H9 (cell line): Measurements from ENCODE around the gene ELAVL1. TPM values are rescaled to one million over a fixed set of nuclear protein-coding genes. Genes with fewer than 3 reads are reported as not detected.
A peak's percentile ranks its signal among the peaks of the same experiment; 100 is the strongest.

Source experiments
- DNase-seq: peaks from one replicate; pipeline ENCODE4 v3.0.0-alpha.2; 2017
- H2AFZ ChIP-seq: one replicate; pipeline ENCODE4 v1.6.1; 2013; ENCODE audit warnings: mild to moderate bottlenecking, low read length, control low read depth, moderate library complexity
- H2AK5ac ChIP-seq: 2 replicates; pipeline ENCODE4 v1.6.1; 2013; ENCODE audit warnings: low read length, control low read depth, mixed read lengths; ENCODE audit not compliant: insufficient read length
- H2BK120ac ChIP-seq: one replicate; pipeline ENCODE4 v1.6.1; 2013; ENCODE audit warnings: low read depth, mild to moderate bottlenecking, low read length, control low read depth, inconsistent platforms; ENCODE audit not compliant: poor library complexity, severe bottlenecking
- H2BK12ac ChIP-seq: 2 replicates; pipeline ENCODE4 v1.6.1; 2013; ENCODE audit warnings: low read length, control low read depth, mixed read lengths, low read depth; ENCODE audit not compliant: insufficient read length
- H2BK15ac ChIP-seq: 2 replicates; pipeline ENCODE4 v1.6.1; 2013; ENCODE audit warnings: low read depth, low read length, control low read depth
- H2BK20ac ChIP-seq: one replicate; pipeline ENCODE4 v1.6.1; 2013; ENCODE audit warnings: low read depth, mild to moderate bottlenecking, low read length, control low read depth, inconsistent platforms; ENCODE audit not compliant: poor library complexity, severe bottlenecking
- H2BK5ac ChIP-seq: 2 replicates; pipeline ENCODE4 v1.6.1; 2013; ENCODE audit warnings: low read length, control low read depth, mixed read lengths; ENCODE audit not compliant: insufficient read length
- H3K14ac ChIP-seq: 2 replicates; pipeline ENCODE4 v1.6.1; 2013; ENCODE audit warnings: low read length, control low read depth; ENCODE audit not compliant: insufficient read depth
- H3K18ac ChIP-seq: 2 replicates; pipeline ENCODE4 v1.6.1; 2013; ENCODE audit warnings: low read depth, mild to moderate bottlenecking, mixed read lengths, low read length, control low read depth; ENCODE audit not compliant: insufficient read length
- H3K23ac ChIP-seq: 2 replicates; pipeline ENCODE4 v1.6.1; 2013; ENCODE audit warnings: low read length, control low read depth, mixed read lengths, low read depth; ENCODE audit not compliant: insufficient read length
- H3K23me2 ChIP-seq: 2 replicates; pipeline ENCODE4 v1.6.1; 2013; ENCODE audit warnings: low read depth, mild to moderate bottlenecking, mixed read lengths, low read length, control low read depth; ENCODE audit not compliant: insufficient read length, poor library complexity, severe bottlenecking
- H3K27ac ChIP-seq: 2 replicates; pipeline ENCODE4 v1.5.1; 2013; ENCODE audit warnings: low read length, control low read depth, mixed read lengths, low read depth; ENCODE audit not compliant: insufficient read length
- H3K27me3 ChIP-seq: 2 replicates; pipeline ENCODE4 v1.6.1; 2013; ENCODE audit warnings: low read length, control low read depth, inconsistent platforms; ENCODE audit not compliant: insufficient read depth
- H3K4ac ChIP-seq: 2 replicates; pipeline ENCODE4 v1.6.1; 2013; ENCODE audit warnings: low read depth, mild to moderate bottlenecking, control low read depth, inconsistent platforms, low read length, moderate library complexity
- H3K4me1 ChIP-seq: 2 replicates; pipeline ENCODE4 v1.6.1; 2013; ENCODE audit warnings: low read length, control low read depth, inconsistent platforms; ENCODE audit not compliant: insufficient read depth
- H3K4me2 ChIP-seq: 2 replicates; pipeline ENCODE4 v1.6.1; 2013; ENCODE audit warnings: low read length, control low read depth, mixed read lengths; ENCODE audit not compliant: insufficient read length, insufficient read depth
- H3K56ac ChIP-seq: 2 replicates; pipeline ENCODE4 v1.6.1; 2013; ENCODE audit warnings: low read depth, mild to moderate bottlenecking, mixed read lengths, low read length, control low read depth; ENCODE audit not compliant: insufficient read length
- H3K79me1 ChIP-seq: 2 replicates; pipeline ENCODE4 v1.6.1; 2013; ENCODE audit warnings: low read depth, mild to moderate bottlenecking, moderate library complexity, low read length, control low read depth, inconsistent platforms; ENCODE audit not compliant: insufficient read depth, poor library complexity, severe bottlenecking
- H3K79me2 ChIP-seq: 2 replicates; pipeline ENCODE4 v1.6.1; 2013; ENCODE audit warnings: low read length, control low read depth, inconsistent platforms; ENCODE audit not compliant: insufficient read depth
- H3K9ac ChIP-seq: 2 replicates; pipeline ENCODE4 v1.6.1; 2013; ENCODE audit warnings: low read length, control low read depth, mixed read lengths; ENCODE audit not compliant: insufficient read length; ENCODE audit errors: extremely low read depth
- H3K9me3 ChIP-seq: one replicate; pipeline ENCODE4 v1.6.1; 2013; ENCODE audit warnings: low read depth, low read length, inconsistent platforms; ENCODE audit not compliant: control insufficient read depth
- H3T11ph ChIP-seq: one replicate; pipeline ENCODE4 v1.6.1; 2013; ENCODE audit warnings: mild to moderate bottlenecking, low read length, control low read depth, inconsistent platforms
- H4K20me1 ChIP-seq: one replicate; pipeline ENCODE4 v1.6.1; 2013; ENCODE audit not compliant: control insufficient read depth, insufficient read length, insufficient read depth
- H4K5ac ChIP-seq: 2 replicates; pipeline ENCODE4 v1.6.1; 2013; ENCODE audit warnings: low read depth, mild to moderate bottlenecking, mixed read lengths, low read length, control low read depth; ENCODE audit not compliant: insufficient read length
- H4K8ac ChIP-seq: replicated peaks from 2 replicates; pipeline ENCODE4 v1.6.1; 2013; ENCODE audit warnings: low read length, control low read depth, mixed read lengths, low read depth; ENCODE audit not compliant: insufficient read length
- H4K91ac ChIP-seq: 2 replicates; pipeline ENCODE4 v1.6.1; 2013; ENCODE audit warnings: low read depth, mild to moderate bottlenecking, moderate library complexity, mixed read lengths, low read length, control low read depth; ENCODE audit not compliant: insufficient read length
- H3K27ac Mint-ChIP-seq, 3 experiments: 2 replicates in 2 of 3; 3 replicates in 1 of 3; pipeline ENCODE4 v1.8.0; 2020 to 2021; ENCODE audit warnings: mixed read lengths in 3 of 3, mild to moderate bottlenecking in 1 of 3, moderate library complexity in 1 of 3
- H3K27me3 Mint-ChIP-seq: 2 replicates; pipeline ENCODE4 v1.8.0; 2021; ENCODE audit warnings: low read depth, mild to moderate bottlenecking, moderate library complexity, mixed read lengths
- H3K36me3 Mint-ChIP-seq, 3 experiments: 2 replicates in 2 of 3; 3 replicates in 1 of 3; pipeline ENCODE4 v1.8.0; 2020 to 2021; ENCODE audit warnings: low read depth in 3 of 3, mixed read lengths in 3 of 3; ENCODE audit not compliant: insufficient read depth in 1 of 3
- H3K4me1 Mint-ChIP-seq, 2 experiments: 2 replicates each; pipeline ENCODE4 v1.8.0; 2020; ENCODE audit warnings: mixed read lengths in 2 of 2
- H3K4me3 Mint-ChIP-seq, 2 experiments: 2 replicates in 1 of 2; 3 replicates in 1 of 2; pipeline ENCODE4 v1.8.0; 2020 to 2021; ENCODE audit warnings: mild to moderate bottlenecking in 2 of 2, mixed read lengths in 2 of 2, moderate library complexity in 1 of 2
- H3K9me3 Mint-ChIP-seq, 2 experiments: 2 replicates in 1 of 2; 3 replicates in 1 of 2; pipeline ENCODE4 v1.8.0; 2020; ENCODE audit warnings: mild to moderate bottlenecking in 2 of 2, mixed read lengths in 2 of 2, moderate library complexity in 1 of 2
- CTCF ChIP-seq: fragments of 200-600 bp; sonication (generic); conservative IDR thresholded peaks from 3 replicates; pipeline ENCODE4 v1.8.0; 2021; ENCODE audit warnings: antibody characterized with exemption, mild to moderate bottlenecking
- WGBS: extraction: QIAGEN DNeasy Blood & Tissue Kit; methylation state at CpG from one replicate; pipeline ENCODE4 v1.1.7; 2013; ENCODE audit warnings: missing lambda C conversion rate, low lambda C conversion rate, mixed read lengths; ENCODE audit not compliant: insufficient read length; ENCODE audit errors: extremely low coverage; 5-methylcytosine and 5-hydroxymethylcytosine counted together
- total RNA-seq: library from RNA; stranded (reverse); gene quantifications from 2 replicates; pipeline ENCODE4 v1.2.1, GENCODE V29; 2021

ELAVL1 gene
- total RNA-seq, 1 experiment from 2014 or later: 149 TPM

GRCh38 chr19:7940841-7941240 is 64.6 kb downstream of the ELAVL1 start:
- H3K4me3 Mint-ChIP-seq: peak overlapping the region; percentile 18 to 90; a peak in 1 of 5 replicates
- no peak overlapping the region for H4K91ac ChIP-seq
- no peak overlapping the region for H3K14ac ChIP-seq
- DNase-seq: no peak
- no peak overlapping the region for H4K8ac ChIP-seq
- H2BK5ac ChIP-seq: no peak overlapping the region
- H3K4ac ChIP-seq: no peak overlapping the region
- no peak overlapping the region for H3K27ac ChIP-seq
- peaks cover 9% of the 10 kb centered on the region for H3K79me1 ChIP-seq
- no peaks in the 10 kb centered on the region for H3K4me1 ChIP-seq
- H2AFZ ChIP-seq: no peak overlapping the region
- peaks cover 3% of the 10 kb centered on the region; the same call in 1 of the 2 replicates for H3K79me2 ChIP-seq
- H3T11ph ChIP-seq: no peak overlapping the region
- H2BK15ac ChIP-seq: no peak overlapping the region
- no peaks in the 10 kb centered on the region for H4K20me1 ChIP-seq
- no peak overlapping the region for H4K5ac ChIP-seq
- H3K4me1 Mint-ChIP-seq: peaks cover 3 to 10% of the 10 kb centered on the region in 2 experiments; a peak in 2 of 4 replicates
- no peak overlapping the region for H3K56ac ChIP-seq
- no peak overlapping the region for H3K23ac ChIP-seq
- H3K18ac ChIP-seq: no peak overlapping the region
- no peak overlapping the region for H3K9ac ChIP-seq
- H2BK12ac ChIP-seq: no peak overlapping the region
- no peak overlapping the region for H2BK120ac ChIP-seq
- H3K27ac Mint-ChIP-seq: 0 out of 7 replicates have a peak overlapping the region, but pooled peaks of 1 of the 3 experiments have one; percentile 51
- TF ChIP-seq CTCF: no peak
- H3K4me2 ChIP-seq: no peak overlapping the region
- H3K27me3 ChIP-seq: no peaks in the 10 kb centered on the region
- H2BK20ac ChIP-seq: no peak overlapping the region
- no peaks in the 10 kb centered on the region for H3K9me3 ChIP-seq
- H3K36me3 Mint-ChIP-seq: peaks cover 28 to 45% (median 43%) of the 10 kb centered on the region in 3 experiments
- H2AK5ac ChIP-seq: no peak overlapping the region
- H3K9me3 Mint-ChIP-seq: peaks cover 0 to 2% of the 10 kb centered on the region in 2 experiments; a peak in 1 of 5 replicates
- no peaks in the 10 kb centered on the region for H3K27me3 Mint-ChIP-seq
- WGBS: no CpG with 5 or more reads among the region's 13 CpGs
- H3K23me2 ChIP-seq: no peaks in the 10 kb centered on the region
